Rectal smooth muscle tissue (tissue), 1 donor: ENCODE data around the gene C5orf58.

Source experiments
- H3K27ac ChIP-seq: one replicate; pipeline ENCODE4 v1.7.0; 2013; ENCODE audit warnings: low read depth, low read length, inconsistent platforms
- H3K27me3 ChIP-seq: one replicate; pipeline ENCODE4 v1.7.0; 2013; ENCODE audit warnings: low read length; ENCODE audit not compliant: control insufficient read depth, insufficient read depth
- H3K36me3 ChIP-seq: one replicate; pipeline ENCODE4 v1.7.0; 2013; ENCODE audit warnings: low read length; ENCODE audit not compliant: control insufficient read depth, insufficient read depth
- H3K4me1 ChIP-seq: one replicate; pipeline ENCODE4 v1.7.0; 2013; ENCODE audit warnings: low read length; ENCODE audit not compliant: control insufficient read depth, insufficient read depth
- H3K4me3 ChIP-seq: one replicate; pipeline ENCODE4 v1.7.0; 2013; ENCODE audit warnings: low read length
- H3K9ac ChIP-seq: one replicate; pipeline ENCODE4 v1.7.0; 2013; ENCODE audit warnings: low read length

The C5orf58 gene

GRCh38 chr5:170206216-170206615 lies 26.6 kb upstream of the C5orf58 start:
- H3K27ac ChIP-seq, result no peak overlapping the region
- no peak overlapping the region for H3K9ac ChIP-seq
- H3K36me3 ChIP-seq, result no peaks in the 10 kb centered on the region
- no peaks in the 10 kb centered on the region for H3K27me3 ChIP-seq
- H3K4me1 ChIP-seq, result no peaks in the 10 kb centered on the region
- H3K4me3 ChIP-seq, result no peak overlapping the region

GRCh38 chr5:170206958-170207357 lies 25.8 kb upstream of the C5orf58 start:
- no peak overlapping the region for H3K9ac ChIP-seq
- no peaks in the 10 kb centered on the region for H3K27me3 ChIP-seq
- H3K27ac ChIP-seq, result no peak overlapping the region
- H3K4me1 ChIP-seq, result no peaks in the 10 kb centered on the region
- H3K4me3 ChIP-seq, result no peak overlapping the region
- no peaks in the 10 kb centered on the region for H3K36me3 ChIP-seq

- H3K27me3 ChIP-seq, result no peaks in the 10 kb centered on the region
Measured at GRCh38 chr5:170211575-170212334, 21.0 kb upstream of the C5orf58 start.

GRCh38 chr5:170216257-170216864 lies 16.4 kb upstream of the C5orf58 start:
- H3K9ac ChIP-seq, result no peak overlapping the region

More at GRCh38 chr5:170211575-170212334, 21.0 kb upstream of the C5orf58 start:
- H3K27ac ChIP-seq, result no peak overlapping the region
- no peak overlapping the region for H3K9ac ChIP-seq
- no peaks in the 10 kb centered on the region for H3K36me3 ChIP-seq
- no peak overlapping the region for H3K4me3 ChIP-seq
- no peaks in the 10 kb centered on the region for H3K4me1 ChIP-seq

GRCh38 chr5:170217831-170218230 lies 15.0 kb upstream of the C5orf58 start:
- no peak overlapping the region for H3K27ac ChIP-seq
- no peaks in the 10 kb centered on the region for H3K36me3 ChIP-seq
- no peak overlapping the region for H3K4me3 ChIP-seq
- no peaks in the 10 kb centered on the region for H3K27me3 ChIP-seq
- H3K4me1 ChIP-seq, result peaks cover 5% of the 10 kb centered on the region
- no peak overlapping the region for H3K9ac ChIP-seq

More at GRCh38 chr5:170216257-170216864, 16.4 kb upstream of the C5orf58 start:
- Histone ChIP-seq H3K4me3 (no peak overlapping the region), H3K4me1 (peaks cover 3% of the 10 kb centered on the region), H3K27me3 (no peaks in the 10 kb centered on the region), H3K27ac (no peak overlapping the region), H3K36me3 (no peaks in the 10 kb centered on the region)

GRCh38 chr5:170218726-170219125 lies 14.1 kb upstream of the C5orf58 start:
- Histone ChIP-seq H3K27ac (no peak overlapping the region), H3K9ac (no peak overlapping the region), H3K4me3 (no peak overlapping the region), H3K4me1 (peaks cover 5% of the 10 kb centered on the region), H3K36me3 (no peaks in the 10 kb centered on the region), H3K27me3 (no peaks in the 10 kb centered on the region)

GRCh38 chr5:170219615-170220014 lies 13.2 kb upstream of the C5orf58 start:
- H3K4me3 ChIP-seq, result no peak overlapping the region
- peaks cover 5% of the 10 kb centered on the region for H3K4me1 ChIP-seq
- no peaks in the 10 kb centered on the region for H3K27me3 ChIP-seq
- no peak overlapping the region for H3K27ac ChIP-seq
- H3K9ac ChIP-seq, result no peak overlapping the region
- H3K36me3 ChIP-seq, result no peaks in the 10 kb centered on the region

- Histone ChIP-seq H3K4me1 (peaks cover 5% of the 10 kb centered on the region), H3K4me3 (no peak overlapping the region), H3K9ac (no peak overlapping the region), H3K36me3 (no peaks in the 10 kb centered on the region), H3K27me3 (no peaks in the 10 kb centered on the region), H3K27ac (no peak overlapping the region)
Measured at GRCh38 chr5:170220191-170220590, 12.6 kb upstream of the C5orf58 start.

GRCh38 chr5:170221327-170221741 lies 11.5 kb upstream of the C5orf58 start:
- Histone ChIP-seq H3K9ac (no peak overlapping the region), H3K27me3 (no peaks in the 10 kb centered on the region), H3K4me3 (no peak overlapping the region), H3K4me1 (peaks cover 5% of the 10 kb centered on the region), H3K36me3 (no peaks in the 10 kb centered on the region), H3K27ac (peak overlapping the region; percentile 33)

GRCh38 chr5:170223360-170223759 lies 9.4 kb upstream of the C5orf58 start:
- no peaks in the 10 kb centered on the region for H3K36me3 ChIP-seq

GRCh38 chr5:170223906-170224305 lies 8.9 kb upstream of the C5orf58 start:
- Histone ChIP-seq H3K36me3 (no peaks in the 10 kb centered on the region), H3K27me3 (no peaks in the 10 kb centered on the region), H3K9ac (no peak overlapping the region), H3K4me3 (no peak overlapping the region), H3K27ac (no peak overlapping the region), H3K4me1 (peaks cover 5% of the 10 kb centered on the region)

More at GRCh38 chr5:170223360-170223759, 9.4 kb upstream of the C5orf58 start:
- Histone ChIP-seq H3K27me3 (no peaks in the 10 kb centered on the region), H3K9ac (no peak overlapping the region), H3K27ac (no peak overlapping the region), H3K4me1 (peaks cover 5% of the 10 kb centered on the region), H3K4me3 (no peak overlapping the region)

- Histone ChIP-seq H3K36me3 (no peaks in the 10 kb centered on the region), H3K9ac (no peak overlapping the region), H3K4me3 (no peak overlapping the region), H3K27me3 (no peaks in the 10 kb centered on the region), H3K4me1 (peaks cover 5% of the 10 kb centered on the region), H3K27ac (no peak overlapping the region)
Measured at GRCh38 chr5:170225326-170226128, 7.3 kb upstream of the C5orf58 start.
